Activated naive CD8-positive, alpha-beta T cell (primary cell): ENCODE data around the gene PEX19.
A peak's percentile ranks its signal among the peaks of the same experiment; 100 is the strongest.

Experiments
- H3K27ac Mint-ChIP-seq: one replicate; pipeline ENCODE4 v1.8.0; 2021; ENCODE audit warnings: mixed read lengths
- H3K27me3 Mint-ChIP-seq: one replicate; pipeline ENCODE4 v1.8.0; 2021; ENCODE audit warnings: mixed read lengths
- H3K36me3 Mint-ChIP-seq: one replicate; pipeline ENCODE4 v1.8.0; 2021; ENCODE audit warnings: mixed read lengths
- H3K4me1 Mint-ChIP-seq: one replicate; pipeline ENCODE4 v1.8.0; 2021; ENCODE audit warnings: low read depth, mixed read lengths
- H3K4me3 Mint-ChIP-seq: one replicate; pipeline ENCODE4 v1.8.0; 2021; ENCODE audit warnings: mild to moderate bottlenecking, mixed read lengths
- H3K9me3 Mint-ChIP-seq: one replicate; pipeline ENCODE4 v1.8.0; 2021; ENCODE audit warnings: low read depth, mixed read lengths

Gene PEX19

GRCh38 chr1:160237558-160237957 lies 47.4 kb downstream of the PEX19 start:
- peaks cover 17% of the 10 kb centered on the region for H3K36me3 Mint-ChIP-seq
- H3K9me3 Mint-ChIP-seq = no peaks in the 10 kb centered on the region
- H3K4me1 Mint-ChIP-seq = peaks cover 21% of the 10 kb centered on the region
- H3K27me3 Mint-ChIP-seq = no peaks in the 10 kb centered on the region
- H3K27ac Mint-ChIP-seq = no peak overlapping the region
- H3K4me3 Mint-ChIP-seq = no peak overlapping the region

GRCh38 chr1:160236806-160237205 lies 48.1 kb downstream of the PEX19 start:
- H3K4me3 Mint-ChIP-seq = no peak overlapping the region
- H3K36me3 Mint-ChIP-seq = peaks cover 17% of the 10 kb centered on the region
- H3K4me1 Mint-ChIP-seq = peaks cover 18% of the 10 kb centered on the region
- no peaks in the 10 kb centered on the region for H3K9me3 Mint-ChIP-seq
- no peaks in the 10 kb centered on the region for H3K27me3 Mint-ChIP-seq
- H3K27ac Mint-ChIP-seq = no peak overlapping the region

- Mint-ChIP-seq H3K4me3 (no peak overlapping the region), H3K4me1 (peaks cover 18% of the 10 kb centered on the region), H3K27ac (no peak overlapping the region), H3K36me3 (peaks cover 16% of the 10 kb centered on the region), H3K9me3 (no peaks in the 10 kb centered on the region), H3K27me3 (no peaks in the 10 kb centered on the region)
Observed at GRCh38 chr1:160232911-160233310, 52.0 kb downstream of the PEX19 start.

- no peaks in the 10 kb centered on the region for H3K27me3 Mint-ChIP-seq
- peaks cover 12% of the 10 kb centered on the region for H3K36me3 Mint-ChIP-seq
- peaks cover 7% of the 10 kb centered on the region for H3K4me1 Mint-ChIP-seq
- no peak overlapping the region for H3K4me3 Mint-ChIP-seq
- no peaks in the 10 kb centered on the region for H3K9me3 Mint-ChIP-seq
- peak overlapping the region; percentile 10 for H3K27ac Mint-ChIP-seq
Observed at GRCh38 chr1:160228431-160228830, 56.5 kb downstream of the PEX19 start.

DNA sequence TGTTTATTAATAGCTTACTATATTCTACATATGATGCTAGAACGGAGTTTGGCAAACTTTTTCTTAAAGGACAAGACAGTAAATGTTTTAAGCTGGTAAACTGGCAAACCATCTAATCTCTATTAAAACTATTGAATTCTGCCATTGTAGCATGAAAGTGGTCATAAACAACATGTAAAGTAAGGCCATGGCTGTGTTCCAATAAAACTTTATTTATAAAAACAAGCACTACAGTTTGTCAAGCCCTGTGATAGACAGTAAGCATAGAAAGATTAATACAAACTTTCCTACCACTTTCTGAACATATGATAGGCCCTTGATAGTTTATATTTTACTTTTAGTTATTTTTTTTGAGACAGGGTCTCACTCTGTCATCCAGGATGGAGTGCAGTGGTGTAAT lies 57.4 kb downstream of the PEX19 start:
- H3K9me3 Mint-ChIP-seq = no peaks in the 10 kb centered on the region
- H3K36me3 Mint-ChIP-seq = peaks cover 12% of the 10 kb centered on the region
- no peak overlapping the region for H3K4me3 Mint-ChIP-seq
- no peaks in the 10 kb centered on the region for H3K4me1 Mint-ChIP-seq
- H3K27ac Mint-ChIP-seq = no peak overlapping the region
- no peaks in the 10 kb centered on the region for H3K27me3 Mint-ChIP-seq

GRCh38 chr1:160227034-160227433 lies 57.9 kb downstream of the PEX19 start:
- Mint-ChIP-seq H3K36me3 (peaks cover 12% of the 10 kb centered on the region), H3K4me1 (no peaks in the 10 kb centered on the region), H3K9me3 (no peaks in the 10 kb centered on the region), H3K4me3 (no peak overlapping the region), H3K27me3 (no peaks in the 10 kb centered on the region), H3K27ac (no peak overlapping the region)
